Dedifferentiated amniotic fluid mesenchymal stem cell (primary cell): ENCODE results near the gene GOLGA6L10.
"Not testable (repeated sequence)": the region's sequence is repeated elsewhere in the genome, so short reads cannot be mapped to it uniquely, and the experiment has no call there.

Experiments
- DNase-seq: peaks from one replicate; pipeline ENCODE4 v3.0.0-alpha.2; 2016; ENCODE audit errors: extremely low spot score

Gene GOLGA6L10

DNA sequence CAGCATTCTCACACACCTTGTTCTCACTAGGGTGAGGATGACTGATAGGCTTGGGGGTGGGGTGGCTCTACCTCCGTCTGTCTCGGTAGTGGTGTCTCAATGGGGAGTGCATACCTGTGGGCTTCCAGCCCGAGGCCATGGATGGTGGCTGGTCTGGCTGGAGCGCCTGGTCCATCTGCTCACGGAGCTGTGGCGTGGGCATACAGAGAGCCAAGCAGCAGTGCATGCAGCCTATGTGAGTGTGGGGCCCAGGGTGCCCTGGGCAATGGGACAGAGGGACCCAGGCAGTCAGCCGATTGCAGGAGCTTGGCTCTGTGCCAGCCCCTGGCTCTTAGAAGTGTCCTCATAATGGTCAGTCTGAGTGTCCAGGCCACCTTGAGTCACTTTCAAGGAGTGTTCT, 31.8 kb downstream of the GOLGA6L10 start:
- not testable (repeated sequence) for DNase-seq

DNA sequence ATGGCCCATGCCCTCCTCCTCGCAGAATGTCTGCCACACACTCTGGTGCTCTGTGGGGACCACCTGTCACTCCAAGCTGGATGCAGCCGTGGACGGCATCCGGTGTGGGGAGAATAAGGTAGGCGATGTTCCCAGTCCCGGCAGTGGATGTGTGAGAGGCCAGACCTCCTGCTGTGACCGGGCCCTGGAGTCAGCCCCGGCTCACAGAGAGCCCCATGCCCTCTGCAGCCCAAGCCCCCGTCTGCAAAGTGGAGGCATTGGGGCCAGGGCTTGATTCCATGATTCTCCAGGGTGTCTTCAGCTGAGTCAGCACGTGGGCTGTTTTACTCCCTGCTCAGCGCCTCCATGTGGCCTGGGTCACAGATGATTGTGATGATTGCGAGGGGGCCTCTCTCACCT, 32.2 kb downstream of the GOLGA6L10 start:
- DNase-seq, result no peak

DNA sequence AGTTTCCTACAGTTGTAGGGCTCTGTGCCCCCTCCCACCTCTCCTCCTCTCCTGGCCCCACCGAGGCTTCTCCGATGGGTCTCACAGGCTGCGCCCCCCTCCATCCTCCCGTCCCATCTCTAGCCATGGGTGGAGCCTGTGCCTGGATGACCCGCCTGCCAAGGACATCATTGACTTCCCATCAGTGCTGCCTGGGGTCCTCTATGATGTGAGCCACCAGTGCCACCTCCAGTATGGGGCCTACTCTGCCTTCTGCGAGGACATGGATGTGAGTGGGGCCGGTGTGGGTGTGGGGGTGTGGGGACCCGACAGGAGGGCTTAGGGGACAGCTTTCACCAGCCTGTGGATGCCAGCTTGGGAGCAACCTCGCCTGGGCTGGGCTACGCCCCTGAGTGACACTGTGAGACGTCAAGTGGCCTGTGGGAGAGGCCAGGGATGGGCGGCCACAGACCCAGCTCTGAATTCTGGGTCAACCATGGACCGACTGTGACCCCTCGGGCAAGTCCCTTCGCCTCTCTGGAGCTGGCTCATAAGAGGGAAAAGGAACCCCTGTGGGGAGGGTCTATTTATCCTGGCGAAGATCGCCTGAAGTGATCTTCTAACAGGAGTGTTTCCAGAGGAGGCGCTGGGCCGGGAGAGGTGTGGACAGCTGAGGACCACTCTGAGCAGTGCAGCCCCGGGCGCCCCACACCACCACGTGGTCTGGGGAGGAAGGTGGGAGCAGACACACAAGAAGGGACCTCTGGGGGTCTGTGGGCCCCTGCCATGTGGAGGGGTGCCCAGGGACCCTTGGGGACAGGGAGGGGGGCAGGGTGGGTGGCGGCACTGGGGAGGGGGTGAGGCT, 32.8 kb downstream of the GOLGA6L10 start:
- not testable (repeated sequence) for DNase-seq

DNA sequence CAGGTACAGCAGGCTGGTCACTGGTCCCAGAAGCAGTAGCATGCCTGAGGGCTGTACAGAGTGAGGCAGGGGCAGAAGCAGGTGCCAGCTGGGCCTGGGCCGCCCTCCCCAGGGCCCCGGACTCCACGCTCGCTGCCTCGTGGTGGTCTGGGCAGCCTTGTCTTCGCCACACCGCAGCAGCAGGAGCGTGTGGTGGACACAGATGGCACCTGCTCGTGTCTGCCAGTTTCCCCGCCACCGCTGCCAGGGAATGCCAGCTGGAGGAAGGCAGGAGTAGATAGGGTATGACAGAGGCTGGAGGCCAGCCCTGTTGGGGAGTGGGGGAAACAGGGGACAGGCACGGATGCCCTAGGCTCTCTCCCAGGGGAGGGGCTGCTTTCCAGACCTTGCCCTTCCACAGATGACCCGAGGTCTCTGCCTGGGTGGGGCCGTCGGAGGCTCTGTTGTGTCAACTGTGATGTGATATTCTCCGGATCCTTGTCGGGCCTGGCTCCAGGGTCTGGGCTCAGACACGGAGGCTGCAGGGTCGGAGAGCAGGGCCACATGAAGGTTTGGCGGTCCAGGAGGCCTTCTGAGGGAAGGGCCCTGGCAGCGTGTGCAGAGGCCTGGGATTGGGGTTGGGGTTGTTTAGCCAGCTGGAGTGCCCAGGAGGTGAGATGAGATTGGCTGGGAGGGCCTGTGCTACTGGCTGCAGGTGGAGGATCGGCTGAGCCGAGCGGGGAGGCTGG, 33.6 kb downstream of the GOLGA6L10 start:
- no peak for DNase-seq

DNA sequence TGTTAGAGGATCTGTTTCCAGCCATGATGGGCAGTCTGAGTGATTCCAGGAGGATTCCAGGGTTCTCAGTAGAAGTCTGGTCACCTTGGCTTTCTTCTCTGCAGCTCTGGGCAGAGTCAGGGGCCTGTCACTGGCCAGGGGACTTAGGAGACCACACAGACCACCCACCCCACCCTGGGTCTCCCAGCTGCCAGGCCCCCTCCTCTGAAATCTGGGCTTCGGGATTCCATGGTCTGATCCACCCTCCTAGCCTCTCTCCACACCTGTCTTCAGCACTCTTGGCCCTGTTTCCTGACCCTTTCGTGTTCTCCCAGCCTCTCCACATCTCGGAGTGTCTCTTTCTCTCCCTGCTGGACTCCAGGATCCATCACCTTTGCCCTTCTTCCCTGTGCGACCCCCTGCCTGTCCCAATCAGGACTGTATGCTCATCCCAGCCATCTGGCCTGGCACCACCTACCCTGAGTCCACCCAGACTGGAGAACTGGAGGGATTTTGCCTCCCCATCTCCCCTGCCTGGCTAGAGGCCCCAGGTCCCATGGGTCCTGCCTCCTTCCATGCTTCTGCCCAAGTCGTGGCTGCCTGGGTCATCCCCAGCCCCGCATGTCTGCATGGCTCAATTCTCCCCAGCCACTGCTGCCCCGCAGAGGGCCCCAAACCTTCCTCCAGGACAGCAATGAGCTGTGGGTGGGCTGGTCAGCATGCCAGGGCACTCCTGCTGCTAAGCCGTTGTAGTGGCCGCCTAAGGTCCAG, 34.3 kb downstream of the GOLGA6L10 start:
- no peak for DNase-seq

DNA sequence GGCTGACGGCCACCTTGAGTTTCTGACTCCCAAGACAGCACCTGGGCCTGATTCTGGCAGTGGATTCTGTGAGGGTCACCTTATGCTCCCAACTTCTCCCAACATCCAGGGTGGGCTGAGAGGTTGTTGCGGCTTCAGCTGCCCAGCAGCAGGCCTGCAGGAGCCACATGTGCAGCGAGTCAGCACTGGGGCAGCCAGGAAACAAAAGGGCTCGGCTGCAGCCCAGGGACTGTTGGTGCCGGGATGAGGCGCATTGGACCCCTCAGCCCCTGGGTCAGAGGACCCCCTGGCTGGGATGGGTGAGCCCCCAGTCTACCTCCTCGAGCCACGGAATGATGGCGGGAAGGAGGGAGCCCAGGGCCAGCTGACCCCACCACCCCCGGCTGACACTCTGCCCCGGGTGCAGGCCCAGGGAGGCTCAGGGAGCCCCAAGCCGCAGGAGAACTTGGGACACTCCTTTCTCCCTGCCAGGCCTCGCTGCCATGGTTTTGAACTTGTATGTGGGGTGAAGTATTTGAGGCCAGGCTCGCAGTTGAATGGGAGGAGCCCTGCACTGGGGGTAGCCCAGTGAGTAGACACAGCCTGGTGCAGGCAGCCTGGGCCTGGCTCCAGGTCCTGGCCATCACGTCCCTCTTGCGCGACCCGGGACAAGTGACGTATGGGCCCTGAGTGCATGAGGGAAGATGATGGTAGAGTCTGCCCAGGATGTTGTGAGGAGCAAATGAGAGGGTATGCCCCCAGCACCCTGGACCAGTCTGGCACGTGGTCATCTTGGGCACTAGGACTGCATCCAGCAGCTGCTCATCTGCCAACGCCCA, 35.1 kb downstream of the GOLGA6L10 start:
- not testable (repeated sequence) for DNase-seq

DNA sequence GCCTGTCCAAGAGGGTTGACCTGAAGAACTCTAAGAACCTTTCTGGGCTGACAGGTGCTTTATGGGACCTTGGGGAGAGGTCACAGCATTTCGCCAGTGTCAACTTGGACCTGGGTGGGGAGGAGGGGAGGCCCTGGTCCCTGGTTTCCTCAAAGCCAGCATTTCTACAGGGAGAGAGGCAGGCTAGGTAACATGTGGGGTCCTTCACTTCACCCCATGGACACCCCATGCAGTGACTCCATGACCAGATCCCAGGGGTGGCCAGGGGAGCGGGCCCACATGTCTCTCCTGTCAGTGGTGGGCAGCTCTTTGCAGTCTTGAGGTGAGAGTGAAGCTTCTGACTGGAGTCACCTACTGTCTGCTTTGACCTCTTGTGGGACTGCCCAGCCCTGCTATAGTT, 35.8 kb downstream of the GOLGA6L10 start:
- no peak for DNase-seq

DNA sequence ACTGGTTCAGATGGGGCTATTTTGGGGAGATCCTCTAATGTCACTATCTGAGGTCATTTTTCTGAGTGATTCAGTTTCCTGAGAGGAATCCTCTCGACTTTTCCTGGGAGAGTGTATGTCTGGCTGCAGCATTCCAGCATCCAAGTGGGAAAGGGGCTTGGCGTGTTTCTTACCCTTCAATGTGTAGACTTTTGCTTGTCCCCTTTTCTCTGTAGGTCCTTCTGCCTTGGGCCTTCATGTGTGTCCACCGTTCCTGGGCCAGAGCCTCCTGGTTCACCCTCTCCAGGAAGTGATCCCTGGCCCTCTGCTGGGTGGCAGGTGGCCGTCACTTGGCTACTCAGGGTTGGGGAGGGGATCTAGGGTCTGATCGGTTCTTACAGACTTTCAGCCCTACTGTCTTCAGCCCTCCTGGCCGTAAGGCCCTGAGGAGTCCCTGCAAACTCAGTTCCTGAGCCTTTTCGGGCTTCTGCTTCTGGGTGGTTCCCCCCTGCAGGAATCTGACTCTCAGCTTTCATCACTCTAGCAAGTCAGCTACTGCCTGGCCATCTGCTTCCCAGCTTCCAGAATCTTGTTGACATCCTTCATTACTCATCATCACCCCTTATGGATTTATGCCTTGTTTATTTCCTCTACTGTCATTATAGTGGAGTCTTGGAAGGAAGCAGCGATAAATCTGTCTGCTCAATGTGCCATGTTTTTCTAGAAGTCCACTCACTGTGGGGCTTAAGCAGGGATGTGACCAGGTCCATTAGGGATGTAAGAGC, 36.5 kb downstream of the GOLGA6L10 start:
- DNase-seq, result no peak

DNA sequence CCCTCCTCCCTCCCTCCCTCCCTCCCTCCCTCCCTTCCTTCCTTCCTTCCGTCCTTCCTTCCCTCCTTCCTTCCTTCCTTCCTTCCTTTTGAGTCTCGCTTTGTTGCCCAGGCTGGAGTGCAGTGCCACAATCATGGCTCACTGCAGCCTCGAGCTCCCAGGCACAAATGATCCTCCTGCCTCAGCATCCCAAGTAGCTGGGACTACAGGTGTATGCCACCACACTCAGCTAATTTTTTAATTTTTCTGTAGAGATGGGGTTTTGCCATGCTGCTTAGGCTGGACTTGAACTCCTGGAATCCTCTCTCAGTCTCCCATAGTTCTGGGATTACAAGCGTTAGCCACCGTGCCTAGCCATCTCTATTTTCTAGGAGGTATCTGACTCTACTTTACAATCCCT, 38.0 kb downstream of the GOLGA6L10 start:
- not testable (repeated sequence) for DNase-seq

DNA sequence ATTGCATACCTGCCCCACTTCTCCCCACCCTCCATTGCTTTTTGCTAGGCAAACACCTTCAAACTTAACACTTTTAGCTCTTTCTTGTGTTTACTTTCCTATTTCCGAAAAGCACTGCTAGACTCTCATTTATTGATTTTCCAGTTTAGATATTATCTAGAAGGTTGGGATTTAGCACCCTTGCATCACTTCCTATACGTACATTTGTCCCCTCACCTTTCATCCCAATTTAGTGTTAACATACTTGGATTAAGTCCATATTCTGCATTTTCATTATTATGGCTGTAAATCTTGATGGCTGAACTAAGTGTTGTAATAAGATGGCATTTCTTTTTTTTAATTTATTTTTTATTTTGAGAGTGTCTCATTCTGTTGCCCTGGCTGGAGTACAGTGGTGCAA, 39.5 kb downstream of the GOLGA6L10 start:
- no peak for DNase-seq

DNA sequence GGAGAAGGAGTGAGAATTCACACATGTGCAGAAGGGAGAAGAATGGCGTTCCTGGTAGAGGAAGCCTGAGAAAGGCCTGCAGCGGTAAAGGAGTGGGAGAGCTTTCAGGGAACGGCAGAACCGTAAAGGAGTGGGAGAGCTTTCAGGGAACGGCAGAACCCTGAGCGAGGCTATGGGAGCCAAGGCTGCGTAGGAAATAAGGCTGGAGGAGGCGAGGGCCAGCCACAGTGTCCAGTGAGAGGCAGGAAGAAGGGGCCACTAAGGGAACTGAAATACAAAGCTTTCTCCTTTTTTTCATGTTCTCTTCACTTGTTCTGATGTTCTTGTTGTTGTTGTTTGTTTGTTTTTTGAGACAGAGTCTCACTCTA, 41.6 kb downstream of the GOLGA6L10 start:
- peak; percentile 2 for DNase-seq

DNA sequence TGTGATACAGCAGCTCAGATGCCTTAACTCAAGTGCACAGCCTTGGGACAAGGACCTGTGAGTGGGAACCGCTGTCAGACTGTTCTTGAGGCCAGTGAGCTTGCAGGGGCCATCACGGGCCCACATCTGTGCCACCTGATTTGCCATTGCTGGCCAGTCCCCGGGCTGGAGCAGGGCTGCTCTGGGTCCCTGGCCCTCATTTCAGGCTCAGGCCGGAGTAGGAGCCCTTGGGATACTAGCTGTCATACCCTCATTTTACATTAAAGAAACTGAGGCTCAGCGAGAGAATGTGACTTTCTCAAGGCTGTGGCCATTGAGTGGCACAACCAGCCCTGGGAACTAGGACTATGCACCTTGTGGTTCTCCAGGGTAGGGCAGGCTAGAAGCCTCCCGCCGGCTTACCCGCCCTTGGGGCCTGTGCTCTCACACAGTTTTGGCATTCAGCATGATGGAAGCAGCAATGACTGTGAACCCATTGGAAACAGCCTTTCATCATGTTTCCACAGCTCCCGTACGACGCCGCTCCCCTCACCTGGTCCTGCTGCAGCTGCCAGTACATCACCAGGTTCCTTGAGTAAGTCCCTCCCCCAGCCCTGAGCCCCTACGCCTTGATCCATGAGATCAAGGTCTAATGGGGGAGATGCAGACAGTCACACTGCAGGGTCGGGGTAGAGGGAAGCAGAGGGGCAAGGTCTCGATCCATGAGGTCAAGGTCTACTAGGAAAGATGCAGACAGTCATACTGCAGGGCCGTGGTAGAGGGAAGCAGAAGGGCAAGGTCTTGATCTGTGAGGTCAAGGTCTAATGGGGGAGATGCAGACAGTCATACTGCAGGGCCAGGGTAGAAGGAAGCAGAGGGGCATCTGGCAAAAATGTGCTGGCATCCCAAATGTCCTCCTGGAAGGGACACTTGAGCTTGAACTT, 42.2 kb downstream of the GOLGA6L10 start:
- DNase-seq, result peak; percentile 0

DNA sequence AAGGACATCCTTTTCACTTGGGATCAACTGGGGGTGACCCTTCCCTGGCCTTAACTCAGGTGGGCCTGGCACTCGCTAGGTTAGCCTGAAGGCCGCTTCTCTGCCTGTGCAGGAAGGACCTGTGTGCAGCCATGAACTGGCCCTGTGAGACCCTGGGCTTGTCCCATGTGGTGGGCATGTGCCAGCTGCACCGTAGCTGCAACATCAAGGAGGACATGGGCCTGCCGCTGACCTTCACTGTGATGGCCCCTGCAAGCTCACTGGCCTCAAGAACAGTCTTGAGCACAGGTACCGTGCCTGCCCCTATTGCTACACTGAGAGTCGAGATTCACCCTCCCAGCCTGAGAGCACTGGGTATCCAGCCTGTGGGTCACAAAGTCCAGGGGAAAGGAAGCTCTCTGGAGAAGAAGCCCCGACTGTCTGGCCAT, 43.6 kb downstream of the GOLGA6L10 start:
- DNase-seq, result no peak

DNA sequence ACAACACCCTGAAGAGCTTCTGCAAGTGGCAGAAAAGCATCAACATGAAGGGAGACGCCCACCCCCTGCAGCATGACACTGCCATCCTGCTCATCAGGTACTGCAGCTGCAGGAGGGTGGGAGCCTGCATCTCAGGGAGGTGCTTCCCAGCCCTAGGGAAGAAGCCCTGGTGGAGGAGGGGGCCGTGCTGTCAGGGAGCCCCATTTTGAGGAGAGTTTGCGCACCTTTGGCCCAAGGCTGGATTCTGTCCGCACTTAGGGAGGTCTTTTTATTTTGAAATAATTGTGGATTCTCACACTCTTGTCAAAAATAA, 44.5 kb downstream of the GOLGA6L10 start:
- no peak for DNase-seq

DNA sequence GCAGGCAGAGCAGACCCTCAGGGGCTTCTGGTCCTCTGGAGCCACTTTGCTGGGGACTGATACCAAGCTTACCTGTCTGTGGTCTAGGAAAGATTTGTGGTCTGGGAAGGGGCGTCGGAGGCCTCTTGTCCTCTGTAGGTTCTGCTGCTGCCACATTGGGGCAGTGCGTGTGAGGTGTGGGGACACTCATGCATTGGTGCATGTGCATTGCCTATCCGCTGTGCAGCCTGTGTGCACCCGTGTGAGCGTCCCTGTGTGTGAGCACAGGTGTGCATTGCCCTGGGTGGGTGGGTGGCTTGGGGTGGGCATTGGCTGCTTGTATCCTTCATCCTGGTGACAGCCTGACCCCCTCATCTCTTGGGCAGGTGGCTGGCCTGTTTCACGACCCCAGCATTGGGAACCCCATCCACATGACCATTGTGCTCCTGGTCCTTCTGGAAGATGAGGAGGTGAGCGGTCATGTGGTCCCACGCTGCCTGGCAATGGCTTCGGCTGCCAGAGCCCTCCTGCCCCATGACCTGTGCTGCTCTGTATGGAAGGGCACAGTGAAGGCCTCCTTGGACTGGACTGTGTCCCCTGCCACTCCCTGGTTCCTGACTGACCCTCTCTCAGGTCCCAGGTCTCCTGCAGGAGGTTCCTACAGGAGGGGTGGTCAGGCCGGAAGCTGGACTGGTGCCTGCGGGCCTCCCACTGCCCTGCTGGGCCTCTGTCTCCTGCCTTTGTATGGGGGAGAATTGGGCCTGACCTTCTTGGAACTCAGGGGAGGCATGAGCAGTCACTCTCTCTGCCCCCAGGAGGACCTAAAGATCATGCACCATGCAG, 45.1 kb downstream of the GOLGA6L10 start:
- DNase-seq, result no peak

DNA sequence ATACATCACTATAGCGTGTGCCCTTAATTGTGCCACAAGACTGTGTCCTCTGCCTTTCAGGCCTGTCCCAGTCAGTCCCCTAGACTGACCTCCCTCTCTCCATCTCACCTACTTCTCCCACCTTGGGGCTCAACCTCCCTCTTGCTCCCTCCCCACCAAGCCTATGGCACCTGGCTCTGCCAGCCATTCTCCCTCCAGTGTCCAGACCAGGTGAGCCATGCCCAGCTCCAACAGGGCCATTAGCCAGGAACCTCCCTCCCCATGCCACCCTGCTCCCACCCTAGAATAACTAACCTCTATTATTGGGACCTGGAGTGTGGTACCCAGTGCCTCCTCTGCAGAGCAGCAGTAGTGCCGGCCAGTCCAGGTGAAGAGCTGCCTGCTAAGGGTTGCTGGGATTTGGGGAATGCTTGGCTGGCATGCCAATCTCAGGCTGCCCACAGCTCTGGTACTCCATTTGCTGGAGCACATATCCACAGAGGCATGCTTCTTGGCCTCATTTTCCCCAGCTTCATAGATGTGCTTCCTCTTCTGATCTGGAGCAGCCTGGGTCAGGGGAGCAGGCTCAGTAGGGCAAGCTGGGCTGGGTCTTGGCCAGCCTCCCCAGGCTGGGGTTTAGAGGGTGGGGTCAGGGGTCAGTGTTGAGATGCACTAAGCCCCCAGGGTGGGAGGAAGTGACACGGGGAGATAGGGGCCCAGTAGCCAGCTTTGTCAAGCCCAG, 47.8 kb downstream of the GOLGA6L10 start:
- no peak for DNase-seq

DNA sequence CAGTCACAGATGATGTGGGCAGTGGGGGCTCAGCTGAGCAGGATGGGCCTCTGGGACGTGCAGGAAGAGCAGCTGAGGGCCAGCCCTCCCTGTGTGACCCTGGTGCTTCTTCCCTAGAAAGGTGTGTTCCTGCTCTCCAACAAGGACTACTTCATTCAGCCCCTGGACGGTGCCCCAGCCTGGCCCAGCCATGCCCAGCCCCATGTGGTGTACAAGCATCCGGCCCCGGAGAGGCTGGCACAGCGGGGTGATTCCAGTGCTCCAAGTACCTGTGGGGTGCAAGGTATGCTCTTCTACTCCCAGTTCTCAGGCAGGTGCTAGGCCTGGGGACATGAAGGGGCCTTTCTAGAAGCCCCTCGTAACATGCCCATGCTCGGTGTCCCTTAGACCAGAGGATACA, 48.4 kb downstream of the GOLGA6L10 start:
- no peak for DNase-seq

DNA sequence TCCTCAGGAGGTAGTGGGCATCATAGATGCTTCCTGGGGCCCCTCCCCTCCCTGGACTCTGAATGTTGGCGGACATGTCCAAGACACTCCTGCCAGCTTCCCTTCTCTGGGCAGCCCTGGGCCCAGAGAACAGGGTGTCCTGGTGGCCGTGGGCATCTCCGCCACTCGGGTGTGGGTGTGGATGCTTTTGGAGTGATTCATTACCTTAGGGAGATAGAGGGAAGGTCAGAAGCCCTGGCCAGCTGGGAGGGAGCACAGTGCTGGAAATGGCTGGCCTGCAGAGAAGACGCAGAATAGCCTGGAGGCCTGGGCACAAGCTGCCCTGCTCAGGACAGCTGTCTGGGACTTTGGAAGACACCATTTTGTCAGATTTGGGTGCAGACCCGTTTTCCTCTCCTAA, 48.9 kb downstream of the GOLGA6L10 start:
- not testable (repeated sequence) for DNase-seq
